ENCODE results near the gene CECR2. TPM values are rescaled to one million over a fixed set of nuclear protein-coding genes. Genes with fewer than 3 reads are reported as not detected.

The CECR2 gene
- polyA plus RNA-seq, result under 1 TPM; 0.09 to 0.33 TPM

DNA sequence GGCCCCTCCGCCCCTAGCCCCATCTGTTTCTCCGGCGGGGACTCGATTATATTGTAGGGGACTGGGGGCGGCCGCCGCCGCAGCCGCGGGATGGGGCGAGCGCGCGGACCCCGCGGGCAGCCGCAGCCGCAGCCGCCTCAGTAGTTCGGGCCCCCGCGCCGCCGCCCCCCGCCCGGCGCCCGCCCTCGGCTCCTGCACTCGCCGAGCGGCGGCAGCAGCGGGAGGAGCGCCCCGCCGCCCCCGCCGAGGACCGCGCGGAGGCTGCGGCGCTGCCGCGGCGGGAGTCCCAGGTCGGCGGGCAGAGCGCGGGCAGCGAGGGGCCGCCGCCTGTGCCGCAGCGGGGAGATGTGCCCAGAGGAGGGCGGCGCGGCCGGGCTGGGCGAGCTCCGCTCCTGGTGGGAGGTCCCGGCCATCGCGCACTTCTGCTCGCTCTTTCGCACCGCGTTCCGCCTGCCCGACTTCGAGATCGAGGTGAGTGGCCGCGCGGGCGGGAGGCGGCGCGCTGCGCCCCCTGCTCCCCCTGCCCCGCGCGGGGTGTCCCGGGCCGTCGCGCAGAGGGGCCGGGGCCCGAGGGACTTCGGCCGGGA lies at the start of gene CECR2:
Gene CECR2, plus strand, starts transcription at position 22 of the 587 bp plus-strand sequence. Its CDS starts 324 bp downstream, at position 346.
- Histone ChIP-seq H3K9me3 (ENCODE audit: control insufficient read depth in 2 of 2, insufficient read depth in 1 of 2, low read depth in 1 of 2, low read length in 1 of 2) (no peaks in the 10 kb centered on the region), H3K27ac (ENCODE audit: low read depth in 2 of 2, low read length in 1 of 2) (peak within 1 kb of the TSS in 1 of 2 donors; percentile 24), H3K4me3 (ENCODE audit: low read depth in 1 of 2, low read length in 2 of 2) (peak within 1 kb of the TSS; percentile 52 to 59), H3K36me3 (ENCODE audit: control insufficient read depth in 2 of 2, insufficient read depth in 2 of 2, low read length in 1 of 2) (no peaks in the 10 kb centered on the region), H3K4me1 (ENCODE audit: control insufficient read depth in 2 of 2, insufficient read depth in 2 of 2, low read length in 1 of 2) (peaks cover 4 to 8% of the 10 kb centered on the region in 2 donors), H3K27me3 (ENCODE audit: control insufficient read depth in 1 of 2, insufficient read depth in 2 of 2, low read length in 2 of 2) (peaks cover 0 to 24% of the 10 kb centered on the region in 2 donors)
- 1% methylated on average over 45 to 92 of the region's 92 CpGs for WGBS, 2 donors

DNA sequence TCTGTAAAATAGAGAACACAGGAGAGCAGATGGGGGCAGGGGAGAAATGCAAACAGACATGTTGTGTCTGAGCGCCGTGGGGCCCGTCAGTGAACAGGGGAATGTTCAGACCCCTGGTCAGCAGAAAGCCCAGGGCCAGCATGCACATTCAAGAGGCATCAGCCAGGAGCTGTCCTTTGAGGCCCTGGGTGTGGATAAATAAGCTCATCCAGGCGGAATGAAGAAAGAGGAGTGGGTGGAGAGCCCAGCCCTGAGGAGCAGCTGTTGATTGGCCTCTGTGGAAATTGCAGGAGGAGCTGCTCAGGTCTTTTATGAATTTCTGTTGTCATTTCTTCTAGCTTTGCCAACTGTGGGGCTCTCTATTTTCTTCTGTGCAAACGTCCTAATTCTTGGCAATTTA lies 49.7 kb upstream of the CECR2 start:
- WGBS, 2 donors, result 39 to 44% methylated on average over 5 of the region's 5 CpGs
- Histone ChIP-seq H3K4me1 (ENCODE audit: control insufficient read depth in 2 of 2, insufficient read depth in 2 of 2, low read length in 1 of 2) (no peaks in the 10 kb centered on the region), H3K9me3 (ENCODE audit: control insufficient read depth in 2 of 2, insufficient read depth in 1 of 2, low read depth in 1 of 2, low read length in 1 of 2) (no peaks in the 10 kb centered on the region), H3K27me3 (ENCODE audit: control insufficient read depth in 1 of 2, insufficient read depth in 2 of 2, low read length in 2 of 2) (no peaks in the 10 kb centered on the region), H3K36me3 (ENCODE audit: control insufficient read depth in 2 of 2, insufficient read depth in 2 of 2, low read length in 1 of 2) (no peaks in the 10 kb centered on the region), H3K4me3 (ENCODE audit: low read depth in 1 of 2, low read length in 2 of 2) (no peak overlapping the region), H3K27ac (ENCODE audit: low read depth in 2 of 2, low read length in 1 of 2) (no peak overlapping the region)

DNA sequence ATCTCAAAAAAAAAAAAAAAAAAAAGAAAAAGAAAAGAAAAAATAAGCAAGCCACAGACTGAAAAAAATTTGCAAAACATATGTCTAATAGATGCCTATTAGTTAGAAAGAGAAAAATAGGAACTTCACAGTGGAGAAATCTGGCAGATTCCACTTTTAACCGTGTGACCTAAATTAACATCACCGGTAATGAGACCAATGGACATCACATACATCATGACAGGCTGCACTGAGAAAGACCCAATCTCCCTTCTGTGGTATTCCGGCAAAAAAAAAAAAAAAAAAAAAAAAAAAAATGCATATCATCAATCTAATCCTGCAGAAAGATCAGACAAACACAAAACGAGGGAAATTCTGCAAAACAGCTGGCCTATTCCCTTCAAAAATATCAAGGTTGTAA lies 46.7 kb upstream of the CECR2 start:
- Histone ChIP-seq H3K9me3 (ENCODE audit: control insufficient read depth in 2 of 2, insufficient read depth in 1 of 2, low read depth in 1 of 2, low read length in 1 of 2) (no peaks in the 10 kb centered on the region), H3K27ac (ENCODE audit: low read depth in 2 of 2, low read length in 1 of 2) (no peak overlapping the region), H3K4me1 (ENCODE audit: control insufficient read depth in 2 of 2, insufficient read depth in 2 of 2, low read length in 1 of 2) (no peaks in the 10 kb centered on the region), H3K4me3 (ENCODE audit: low read depth in 1 of 2, low read length in 2 of 2) (no peak overlapping the region), H3K36me3 (ENCODE audit: control insufficient read depth in 2 of 2, insufficient read depth in 2 of 2, low read length in 1 of 2) (no peaks in the 10 kb centered on the region), H3K27me3 (ENCODE audit: control insufficient read depth in 1 of 2, insufficient read depth in 2 of 2, low read length in 2 of 2) (no peaks in the 10 kb centered on the region)
- WGBS, 2 donors, result 46 to 50% methylated on average over 4 of the region's 4 CpGs

DNA sequence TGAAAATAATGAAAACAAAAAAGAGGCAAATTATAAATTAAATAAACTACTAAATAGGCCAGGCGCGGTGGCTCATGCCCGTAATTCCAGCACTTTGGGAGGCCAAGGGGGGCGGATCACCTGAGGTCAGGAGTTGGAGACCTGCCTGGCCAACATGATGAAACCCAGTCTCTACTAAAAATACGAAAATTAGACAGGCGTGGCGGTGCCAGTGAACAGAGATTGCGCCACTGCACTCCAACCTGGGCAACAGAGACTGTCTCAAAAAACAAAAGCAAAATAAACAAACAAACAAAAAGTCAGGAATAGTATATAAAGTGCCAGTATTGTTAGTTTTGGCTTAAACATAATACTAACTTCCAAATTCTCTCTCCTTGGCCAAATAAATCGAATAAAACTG lies 37.6 kb upstream of the CECR2 start:
- Histone ChIP-seq H3K27ac (ENCODE audit: low read depth in 2 of 2, low read length in 1 of 2) (no peak overlapping the region), H3K4me3 (ENCODE audit: low read depth in 1 of 2, low read length in 2 of 2) (no peak overlapping the region), H3K4me1 (ENCODE audit: control insufficient read depth in 2 of 2, insufficient read depth in 2 of 2, low read length in 1 of 2) (no peaks in the 10 kb centered on the region), H3K36me3 (ENCODE audit: control insufficient read depth in 2 of 2, insufficient read depth in 2 of 2, low read length in 1 of 2) (no peaks in the 10 kb centered on the region), H3K27me3 (ENCODE audit: control insufficient read depth in 1 of 2, insufficient read depth in 2 of 2, low read length in 2 of 2) (no peaks in the 10 kb centered on the region), H3K9me3 (ENCODE audit: control insufficient read depth in 2 of 2, insufficient read depth in 1 of 2, low read depth in 1 of 2, low read length in 1 of 2) (no peaks in the 10 kb centered on the region)
- WGBS, 2 donors, result 86 to 90% methylated on average over 9 of the region's 9 CpGs

DNA sequence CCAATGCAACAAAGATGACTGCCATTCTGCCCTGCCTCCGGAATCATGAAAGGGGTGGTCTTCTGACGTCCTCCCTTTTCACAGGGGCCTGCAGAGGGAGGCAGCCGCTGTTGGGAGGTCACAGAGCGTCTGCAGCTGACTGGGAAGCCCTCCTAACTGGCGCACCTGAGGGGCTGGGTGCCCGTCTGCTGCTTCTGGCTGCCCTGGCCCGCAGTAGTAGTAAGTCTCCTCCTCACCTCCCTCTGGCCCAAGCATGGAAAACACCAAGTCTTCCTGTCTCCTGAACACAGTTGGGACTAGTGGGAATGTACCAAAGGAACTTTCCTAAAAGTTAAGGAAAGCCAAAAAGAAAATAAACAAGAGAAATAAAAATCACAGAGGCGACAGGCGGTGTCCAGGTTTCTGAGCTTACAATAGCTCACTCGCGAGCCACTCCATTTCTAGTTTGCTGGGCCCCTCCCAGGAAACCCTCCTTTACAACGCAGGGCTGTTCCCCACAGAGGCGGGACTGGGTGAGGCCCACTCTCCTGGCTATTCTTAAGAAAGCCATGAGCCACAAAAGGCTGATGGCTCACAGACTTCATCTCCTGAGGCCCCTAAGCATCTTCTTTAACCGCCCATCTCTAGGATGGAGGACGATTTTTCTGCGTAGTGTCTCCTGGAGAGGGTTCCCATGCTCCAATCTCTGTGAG lies 37.0 kb upstream of the CECR2 start:
- WGBS, 2 donors, result 78 to 84% methylated on average over 16 of the region's 16 CpGs
- Histone ChIP-seq H3K4me1 (ENCODE audit: control insufficient read depth in 2 of 2, insufficient read depth in 2 of 2, low read length in 1 of 2) (no peaks in the 10 kb centered on the region), H3K9me3 (ENCODE audit: control insufficient read depth in 2 of 2, insufficient read depth in 1 of 2, low read depth in 1 of 2, low read length in 1 of 2) (no peaks in the 10 kb centered on the region), H3K36me3 (ENCODE audit: control insufficient read depth in 2 of 2, insufficient read depth in 2 of 2, low read length in 1 of 2) (no peaks in the 10 kb centered on the region), H3K27ac (ENCODE audit: low read depth in 2 of 2, low read length in 1 of 2) (no peak overlapping the region), H3K4me3 (ENCODE audit: low read depth in 1 of 2, low read length in 2 of 2) (no peak overlapping the region), H3K27me3 (ENCODE audit: control insufficient read depth in 1 of 2, insufficient read depth in 2 of 2, low read length in 2 of 2) (no peaks in the 10 kb centered on the region)

DNA sequence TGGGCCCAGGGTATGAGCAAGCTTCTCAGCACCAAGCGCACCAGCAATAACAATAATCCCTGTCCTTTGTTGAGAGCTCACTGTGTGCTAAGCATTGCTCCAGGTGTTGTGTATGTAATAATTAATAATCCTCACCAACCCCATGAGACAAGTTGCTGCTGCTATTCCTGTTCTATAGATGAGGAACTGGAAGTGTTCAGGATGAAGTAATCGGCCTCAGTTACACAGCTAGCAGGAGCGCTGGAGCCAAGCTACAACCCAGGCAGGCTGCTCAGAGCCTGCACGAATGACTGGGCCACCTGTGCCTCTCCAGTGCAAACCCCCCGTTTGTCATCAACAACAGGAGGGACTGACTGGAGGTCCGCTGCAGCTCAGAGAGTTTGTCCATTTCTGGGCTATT lies 35.2 kb upstream of the CECR2 start:
- Histone ChIP-seq H3K4me3 (ENCODE audit: low read depth in 1 of 2, low read length in 2 of 2) (no peak overlapping the region), H3K36me3 (ENCODE audit: control insufficient read depth in 2 of 2, insufficient read depth in 2 of 2, low read length in 1 of 2) (no peaks in the 10 kb centered on the region), H3K4me1 (ENCODE audit: control insufficient read depth in 2 of 2, insufficient read depth in 2 of 2, low read length in 1 of 2) (no peaks in the 10 kb centered on the region), H3K27me3 (ENCODE audit: control insufficient read depth in 1 of 2, insufficient read depth in 2 of 2, low read length in 2 of 2) (no peaks in the 10 kb centered on the region), H3K27ac (ENCODE audit: low read depth in 2 of 2, low read length in 1 of 2) (no peak overlapping the region), H3K9me3 (ENCODE audit: control insufficient read depth in 2 of 2, insufficient read depth in 1 of 2, low read depth in 1 of 2, low read length in 1 of 2) (no peaks in the 10 kb centered on the region)
- WGBS, 2 donors, result 65 to 70% methylated on average over 6 of the region's 6 CpGs

DNA sequence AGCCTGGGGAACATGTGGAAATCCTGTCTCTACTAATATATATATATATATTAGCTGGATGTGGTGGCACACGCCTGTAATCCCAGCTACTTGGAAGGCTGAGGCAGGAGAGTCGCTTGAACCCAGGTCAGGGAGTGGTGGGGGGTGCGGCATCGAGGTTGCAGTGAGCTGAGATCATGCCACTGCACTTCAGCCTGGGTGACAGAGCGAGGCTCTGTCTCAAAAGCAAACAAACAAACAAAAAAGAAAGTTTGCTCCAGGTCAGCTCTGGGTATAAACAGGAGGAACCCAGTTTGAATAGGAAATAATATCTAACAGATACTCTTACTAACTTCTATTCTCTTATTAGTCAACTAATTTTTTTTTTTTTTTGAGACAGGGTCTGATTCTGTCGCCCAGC lies 34.3 kb upstream of the CECR2 start:
- H3K4me3 ChIP-seq (ENCODE audit: low read depth in 1 of 2, low read length in 2 of 2), result no peak overlapping the region
- no peak overlapping the region for H3K27ac ChIP-seq (ENCODE audit: low read depth in 2 of 2, low read length in 1 of 2)
- H3K36me3 ChIP-seq (ENCODE audit: control insufficient read depth in 2 of 2, insufficient read depth in 2 of 2, low read length in 1 of 2), result no peaks in the 10 kb centered on the region
- 48 to 68% methylated on average over 6 of the region's 6 CpGs for WGBS, 2 donors
- H3K9me3 ChIP-seq (ENCODE audit: control insufficient read depth in 2 of 2, insufficient read depth in 1 of 2, low read depth in 1 of 2, low read length in 1 of 2), result no peaks in the 10 kb centered on the region
- no peaks in the 10 kb centered on the region for H3K4me1 ChIP-seq (ENCODE audit: control insufficient read depth in 2 of 2, insufficient read depth in 2 of 2, low read length in 1 of 2)
- no peaks in the 10 kb centered on the region for H3K27me3 ChIP-seq (ENCODE audit: control insufficient read depth in 1 of 2, insufficient read depth in 2 of 2, low read length in 2 of 2)

DNA sequence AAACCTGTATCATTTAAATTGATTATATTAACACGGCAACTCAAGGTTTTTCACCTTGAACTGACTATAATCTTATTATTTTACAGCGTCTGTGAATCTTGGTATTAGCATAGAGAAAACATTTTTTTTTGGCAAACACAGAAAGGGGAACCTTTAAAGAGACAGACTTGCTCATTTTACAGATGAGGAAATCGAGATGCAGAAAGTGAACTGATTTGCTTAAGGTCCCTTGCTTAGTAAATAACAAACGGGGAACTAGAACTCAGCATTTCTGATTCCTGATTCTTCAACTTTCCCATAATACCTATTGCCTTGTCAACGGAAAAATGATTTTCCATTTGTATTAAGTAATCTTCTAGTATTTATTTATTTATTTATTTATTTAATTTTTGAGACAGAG lies 33.2 kb upstream of the CECR2 start:
- H3K4me3 ChIP-seq (ENCODE audit: low read depth in 1 of 2, low read length in 2 of 2), result no peak overlapping the region
- no peaks in the 10 kb centered on the region for H3K9me3 ChIP-seq (ENCODE audit: control insufficient read depth in 2 of 2, insufficient read depth in 1 of 2, low read depth in 1 of 2, low read length in 1 of 2)
- H3K27me3 ChIP-seq (ENCODE audit: control insufficient read depth in 1 of 2, insufficient read depth in 2 of 2, low read length in 2 of 2), result no peaks in the 10 kb centered on the region
- no peaks in the 10 kb centered on the region for H3K36me3 ChIP-seq (ENCODE audit: control insufficient read depth in 2 of 2, insufficient read depth in 2 of 2, low read length in 1 of 2)
- 56 to 60% methylated on average over 5 of the region's 5 CpGs for WGBS, 2 donors
- H3K27ac ChIP-seq (ENCODE audit: low read depth in 2 of 2, low read length in 1 of 2), result no peak overlapping the region
- H3K4me1 ChIP-seq (ENCODE audit: control insufficient read depth in 2 of 2, insufficient read depth in 2 of 2, low read length in 1 of 2), result no peaks in the 10 kb centered on the region

DNA sequence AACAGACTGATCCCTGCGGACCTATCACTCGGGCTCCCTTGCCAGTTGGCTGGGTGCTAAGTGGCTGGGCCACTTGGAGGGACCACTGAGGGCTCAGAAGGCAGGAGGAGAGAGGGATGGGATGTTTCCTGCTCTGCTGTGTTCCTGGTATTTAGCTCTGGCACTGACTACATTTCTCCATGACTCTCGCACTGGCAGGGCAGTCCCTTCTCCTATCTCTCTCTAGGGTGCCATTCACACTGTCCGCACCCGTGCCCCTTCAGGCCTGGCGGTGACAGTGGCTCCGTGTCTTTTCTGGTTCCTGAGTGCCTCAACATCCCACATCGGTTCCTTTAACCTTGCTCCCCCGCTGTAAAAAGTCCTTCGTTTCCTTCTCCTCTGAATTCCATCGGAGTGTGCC lies 31.6 kb upstream of the CECR2 start:
- Histone ChIP-seq H3K27me3 (ENCODE audit: control insufficient read depth in 1 of 2, insufficient read depth in 2 of 2, low read length in 2 of 2) (no peaks in the 10 kb centered on the region), H3K4me1 (ENCODE audit: control insufficient read depth in 2 of 2, insufficient read depth in 2 of 2, low read length in 1 of 2) (no peaks in the 10 kb centered on the region), H3K27ac (ENCODE audit: low read depth in 2 of 2, low read length in 1 of 2) (no peak overlapping the region), H3K4me3 (ENCODE audit: low read depth in 1 of 2, low read length in 2 of 2) (no peak overlapping the region), H3K36me3 (ENCODE audit: control insufficient read depth in 2 of 2, insufficient read depth in 2 of 2, low read length in 1 of 2) (no peaks in the 10 kb centered on the region), H3K9me3 (ENCODE audit: control insufficient read depth in 2 of 2, insufficient read depth in 1 of 2, low read depth in 1 of 2, low read length in 1 of 2) (no peaks in the 10 kb centered on the region)
- WGBS, 2 donors, result 86 to 88% methylated on average over 11 of the region's 11 CpGs

DNA sequence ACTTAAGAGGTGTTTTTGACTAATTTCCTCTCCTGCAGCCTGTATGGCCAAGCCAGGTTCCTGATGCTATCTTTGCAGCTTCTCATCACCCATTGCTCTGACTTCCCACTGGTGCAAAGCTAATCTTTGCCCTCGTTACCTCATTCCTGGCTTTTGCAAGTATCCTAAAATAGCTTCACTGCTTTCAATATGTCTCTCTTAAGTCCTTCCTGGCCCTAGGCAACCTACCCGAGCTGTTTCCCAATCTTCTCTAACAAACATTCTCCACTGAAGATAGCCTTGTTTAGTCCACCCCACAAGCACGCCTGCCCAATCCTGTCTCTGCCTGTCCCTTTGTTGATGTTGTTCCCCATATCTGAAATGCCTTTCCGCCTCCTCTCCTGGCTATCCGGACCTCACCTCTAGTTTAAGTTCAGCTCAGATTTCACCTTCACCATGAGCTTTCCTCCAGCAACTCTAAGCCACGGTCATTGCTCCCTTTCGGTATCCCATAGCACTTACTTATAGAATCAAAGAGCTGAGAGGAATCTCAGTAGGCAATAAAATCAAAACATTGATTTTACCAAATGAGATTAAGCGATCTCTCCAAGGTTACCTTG lies 30.1 kb upstream of the CECR2 start:
- Histone ChIP-seq H3K4me3 (ENCODE audit: low read depth in 1 of 2, low read length in 2 of 2) (no peak overlapping the region), H3K27ac (ENCODE audit: low read depth in 2 of 2, low read length in 1 of 2) (no peak overlapping the region), H3K36me3 (ENCODE audit: control insufficient read depth in 2 of 2, insufficient read depth in 2 of 2, low read length in 1 of 2) (no peaks in the 10 kb centered on the region), H3K27me3 (ENCODE audit: control insufficient read depth in 1 of 2, insufficient read depth in 2 of 2, low read length in 2 of 2) (no peaks in the 10 kb centered on the region), H3K4me1 (ENCODE audit: control insufficient read depth in 2 of 2, insufficient read depth in 2 of 2, low read length in 1 of 2) (no peaks in the 10 kb centered on the region), H3K9me3 (ENCODE audit: control insufficient read depth in 2 of 2, insufficient read depth in 1 of 2, low read depth in 1 of 2, low read length in 1 of 2) (no peaks in the 10 kb centered on the region)
- WGBS, 2 donors, result 52 to 59% methylated on average over 8 of the region's 8 CpGs
